GM23338 (cell line): Measurements from ENCODE around the gene DYSF. TPM values are rescaled to one million over a fixed set of nuclear protein-coding genes. Genes with fewer than 3 reads are reported as not detected.

Experiments
- ATAC-seq: fragments of 200-7000 bp; cut with Tn5 transposase; 3 replicates; pipeline ENCODE4 v1.9.1; 2020
- DNase-seq: peaks from one replicate; pipeline ENCODE4 v3.0.0-alpha.2; 2015; ENCODE audit warnings: low spot score
- H2AFZ ChIP-seq: fragments of 200-600 bp; sonication (generic); 2 replicates; pipeline ENCODE4 v1.8.0; 2016; ENCODE audit warnings: antibody characterized with exemption, mild to moderate bottlenecking, moderate library complexity
- H3F3A ChIP-seq: fragments of 200-600 bp; sonication (generic); replicated peaks from 2 replicates; pipeline ENCODE4 v1.8.0; 2017; ENCODE audit warnings: antibody characterized with exemption, mixed run types, low read depth
- H3K27ac ChIP-seq: fragments of 200-600 bp; sonication (generic); 2 replicates; pipeline ENCODE4 v1.6.1; 2016; ENCODE audit warnings: low read depth
- H3K27me3 ChIP-seq: fragments of 200-600 bp; sonication (generic); 2 replicates; pipeline ENCODE4 v1.8.0; 2016; ENCODE audit warnings: mild to moderate bottlenecking, mixed run types, moderate library complexity; ENCODE audit not compliant: insufficient read depth
- H3K36me3 ChIP-seq: fragments of 200-600 bp; sonication (generic); 2 replicates; pipeline ENCODE4 v1.8.0; 2016; ENCODE audit warnings: mild to moderate bottlenecking; ENCODE audit not compliant: insufficient read depth
- H3K4me1 ChIP-seq: fragments of 200-600 bp; sonication (generic); 2 replicates; pipeline ENCODE4 v1.8.0; 2016; ENCODE audit warnings: mild to moderate bottlenecking, moderate library complexity; ENCODE audit not compliant: insufficient read depth
- H3K4me2 ChIP-seq: fragments of 200-600 bp; sonication (generic); 2 replicates; pipeline ENCODE4 v1.7.1; 2017; ENCODE audit warnings: mixed run types
- H3K4me3 ChIP-seq: fragments of 200-600 bp; sonication (generic); 2 replicates; pipeline ENCODE4 v1.6.1; 2016; ENCODE audit warnings: mixed run types
- H3K79me2 ChIP-seq: fragments of 200-600 bp; sonication (generic); replicated peaks from 2 replicates; pipeline ENCODE4 v1.8.0; 2017; ENCODE audit warnings: mild to moderate bottlenecking; ENCODE audit not compliant: insufficient read depth
- H3K9me2 ChIP-seq: fragments of 200-600 bp; sonication (generic); 2 replicates; pipeline ENCODE4 v1.8.0; 2017; ENCODE audit not compliant: insufficient read depth
- H4K20me1 ChIP-seq: fragments of 200-600 bp; sonication (generic); replicated peaks from 2 replicates; pipeline ENCODE4 v1.8.0; 2017; ENCODE audit warnings: mild to moderate bottlenecking; ENCODE audit not compliant: insufficient read depth
- H3K27ac Mint-ChIP-seq: 2 replicates; pipeline ENCODE4 v1.8.0; 2020; ENCODE audit warnings: inconsistent platforms, mild to moderate bottlenecking, moderate library complexity, mixed read lengths
- H3K27me3 Mint-ChIP-seq: 3 replicates; pipeline ENCODE4 v1.8.0; 2022; ENCODE audit warnings: low read depth, mild to moderate bottlenecking, moderate library complexity, mixed read lengths, inconsistent platforms; ENCODE audit not compliant: insufficient read depth, poor library complexity
- H3K36me3 Mint-ChIP-seq: 3 replicates; pipeline ENCODE4 v1.8.0; 2021; ENCODE audit warnings: low read depth, mild to moderate bottlenecking, inconsistent platforms, moderate library complexity, mixed read lengths
- H3K4me1 Mint-ChIP-seq: 3 replicates; pipeline ENCODE4 v1.8.0; 2020; ENCODE audit warnings: mild to moderate bottlenecking, inconsistent platforms, mixed read lengths
- H3K4me3 Mint-ChIP-seq: 3 replicates; pipeline ENCODE4 v1.8.0; 2021; ENCODE audit warnings: moderate library complexity, mild to moderate bottlenecking, inconsistent platforms, mixed read lengths
- H3K9me3 Mint-ChIP-seq: 3 replicates; pipeline ENCODE4 v1.8.0; 2020; ENCODE audit warnings: moderate library complexity, mild to moderate bottlenecking, inconsistent platforms, mixed read lengths
- EZH2 ChIP-seq: fragments of 200-600 bp; sonication (generic); IDR thresholded peaks from one replicate; pipeline ENCODE4 v1.8.0; 2017; ENCODE audit warnings: antibody characterized with exemption, mild to moderate bottlenecking, low read depth; ENCODE audit not compliant: unreplicated experiment
- JUNB ChIP-seq: IDR thresholded peaks from one replicate; pipeline ENCODE4 v1.6.1; 2016; ENCODE audit warnings: antibody characterized with exemption; ENCODE audit not compliant: unreplicated experiment
- POLR2AphosphoS5 ChIP-seq: IDR thresholded peaks from 2 replicates; pipeline ENCODE4 v1.6.1; 2016; ENCODE audit warnings: antibody characterized with exemption, low read depth
- ZNF114 ChIP-seq: fragments of 250-450 bp; sonication (Bioruptor Pico); IDR thresholded peaks from 2 replicates; pipeline ENCODE4 v1.5.0; 2020; ENCODE audit warnings: mild to moderate bottlenecking, moderate library complexity
- polyA plus RNA-seq: library from polyadenylated mRNA; unstranded; fragments of >200 nt; fragmentation: Nextera tagmentation; extraction: Ambion mirVana; gene quantifications from 2 replicates; pipeline ENCODE4 v1.2.1, GENCODE V29; 2016
- total RNA-seq: library from RNA; depleted of rRNA; stranded (reverse); fragments of >200 nt; shearing (Covaris generic); gene quantifications from 2 replicates; pipeline ENCODE4 v1.2.3, GENCODE V29; 2014
- TF ChIP-seq, protein P1 (sequence below): IDR thresholded peaks from one replicate; pipeline ENCODE4 v1.6.1; 2018; ENCODE audit warnings: antibody characterized with exemption; ENCODE audit not compliant: unreplicated experiment
- TF ChIP-seq, protein P2 (sequence below): IDR thresholded peaks from 2 replicates; pipeline ENCODE4 v1.6.1; 2016; ENCODE audit warnings: antibody characterized with exemption

The DYSF gene
- total and polyA plus RNA-seq, 2 experiments from 2014 or later, result 7.3 to 21.3 TPM

DNA sequence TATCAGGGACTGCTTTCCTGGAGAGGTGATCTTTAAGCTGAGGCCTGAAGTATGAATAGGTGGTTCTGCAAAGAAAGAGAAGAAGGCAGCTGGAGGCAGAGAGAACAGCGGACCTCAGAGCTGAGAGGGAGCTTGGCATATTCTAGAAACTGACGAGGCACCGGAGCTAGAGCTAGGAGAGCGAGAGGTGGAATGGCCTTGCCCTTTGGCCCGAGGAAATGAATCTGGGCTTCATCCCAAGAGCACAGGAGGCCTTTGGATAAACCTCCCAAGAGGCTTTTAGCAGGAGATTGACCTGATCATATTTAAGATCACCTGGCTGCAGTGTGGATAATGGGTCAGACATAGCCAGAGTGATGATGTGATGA is 7.9 kb downstream of the DYSF start (continued):
- TF ChIP-seq, protein P1, sequence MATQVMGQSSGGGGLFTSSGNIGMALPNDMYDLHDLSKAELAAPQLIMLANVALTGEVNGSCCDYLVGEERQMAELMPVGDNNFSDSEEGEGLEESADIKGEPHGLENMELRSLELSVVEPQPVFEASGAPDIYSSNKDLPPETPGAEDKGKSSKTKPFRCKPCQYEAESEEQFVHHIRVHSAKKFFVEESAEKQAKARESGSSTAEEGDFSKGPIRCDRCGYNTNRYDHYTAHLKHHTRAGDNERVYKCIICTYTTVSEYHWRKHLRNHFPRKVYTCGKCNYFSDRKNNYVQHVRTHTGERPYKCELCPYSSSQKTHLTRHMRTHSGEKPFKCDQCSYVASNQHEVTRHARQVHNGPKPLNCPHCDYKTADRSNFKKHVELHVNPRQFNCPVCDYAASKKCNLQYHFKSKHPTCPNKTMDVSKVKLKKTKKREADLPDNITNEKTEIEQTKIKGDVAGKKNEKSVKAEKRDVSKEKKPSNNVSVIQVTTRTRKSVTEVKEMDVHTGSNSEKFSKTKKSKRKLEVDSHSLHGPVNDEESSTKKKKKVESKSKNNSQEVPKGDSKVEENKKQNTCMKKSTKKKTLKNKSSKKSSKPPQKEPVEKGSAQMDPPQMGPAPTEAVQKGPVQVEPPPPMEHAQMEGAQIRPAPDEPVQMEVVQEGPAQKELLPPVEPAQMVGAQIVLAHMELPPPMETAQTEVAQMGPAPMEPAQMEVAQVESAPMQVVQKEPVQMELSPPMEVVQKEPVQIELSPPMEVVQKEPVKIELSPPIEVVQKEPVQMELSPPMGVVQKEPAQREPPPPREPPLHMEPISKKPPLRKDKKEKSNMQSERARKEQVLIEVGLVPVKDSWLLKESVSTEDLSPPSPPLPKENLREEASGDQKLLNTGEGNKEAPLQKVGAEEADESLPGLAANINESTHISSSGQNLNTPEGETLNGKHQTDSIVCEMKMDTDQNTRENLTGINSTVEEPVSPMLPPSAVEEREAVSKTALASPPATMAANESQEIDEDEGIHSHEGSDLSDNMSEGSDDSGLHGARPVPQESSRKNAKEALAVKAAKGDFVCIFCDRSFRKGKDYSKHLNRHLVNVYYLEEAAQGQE, result no peak
- TF ChIP-seq, protein P2, sequence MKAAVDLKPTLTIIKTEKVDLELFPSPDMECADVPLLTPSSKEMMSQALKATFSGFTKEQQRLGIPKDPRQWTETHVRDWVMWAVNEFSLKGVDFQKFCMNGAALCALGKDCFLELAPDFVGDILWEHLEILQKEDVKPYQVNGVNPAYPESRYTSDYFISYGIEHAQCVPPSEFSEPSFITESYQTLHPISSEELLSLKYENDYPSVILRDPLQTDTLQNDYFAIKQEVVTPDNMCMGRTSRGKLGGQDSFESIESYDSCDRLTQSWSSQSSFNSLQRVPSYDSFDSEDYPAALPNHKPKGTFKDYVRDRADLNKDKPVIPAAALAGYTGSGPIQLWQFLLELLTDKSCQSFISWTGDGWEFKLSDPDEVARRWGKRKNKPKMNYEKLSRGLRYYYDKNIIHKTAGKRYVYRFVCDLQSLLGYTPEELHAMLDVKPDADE, result no peak
- TF ChIP-seq ZNF114 (CRISPR knock-in tag), result no peak

DNA sequence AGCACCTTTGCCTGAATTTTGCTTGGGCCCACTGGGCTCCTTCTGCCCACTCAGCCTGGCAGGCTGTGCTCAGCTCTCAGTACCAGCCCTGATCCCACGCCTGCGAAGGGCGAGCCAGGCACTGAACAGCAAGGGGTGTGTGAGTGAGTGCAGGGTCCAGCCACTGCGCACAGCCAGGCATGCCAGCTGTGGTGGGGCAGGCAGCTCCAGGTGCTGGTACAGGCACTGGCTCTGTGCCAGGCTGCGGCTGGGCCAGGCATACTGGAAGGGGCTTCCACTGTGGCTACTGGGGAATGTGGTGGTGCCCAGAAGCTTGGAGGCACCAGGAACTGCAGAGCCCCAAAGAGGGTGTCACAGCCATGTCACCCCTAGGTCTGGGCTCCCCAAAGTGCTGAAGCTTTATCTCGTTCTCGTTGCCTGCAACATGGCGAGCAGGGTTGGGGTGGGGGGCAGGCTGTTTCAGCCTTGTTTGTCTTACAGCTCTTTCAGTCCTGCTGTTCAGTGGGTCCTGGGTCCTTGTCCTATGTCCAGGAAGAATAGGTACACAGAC is 8.8 kb downstream of the DYSF start:
- Histone ChIP-seq H3K9me2 (no peaks in the 10 kb centered on the region; the same call in 1 of the 2 replicates), H3K36me3 (no peaks in the 10 kb centered on the region; the same call in 1 of the 2 replicates), H3K4me3 (no peak overlapping the region), H3K4me1 (peaks cover 22% of the 10 kb centered on the region), H3F3A (0 out of 2 replicates have a peak, but pooled peaks cover 2% of the 10 kb centered on the region), H2AFZ (no peak overlapping the region), H4K20me1 (no peaks in the 10 kb centered on the region; the same call in 1 of the 2 replicates), H3K79me2 (0 out of 2 replicates have a peak, but pooled peaks cover 2% of the 10 kb centered on the region), H3K27ac (no peak overlapping the region), H3K4me2 (no peak overlapping the region), H3K27me3 (peaks cover 45% of the 10 kb centered on the region)
- Mint-ChIP-seq H3K4me3 (no peak overlapping the region), H3K27ac (no peak overlapping the region), H3K36me3 (peaks cover 15% of the 10 kb centered on the region), H3K9me3 (peaks cover 12% of the 10 kb centered on the region; the same call in 2 of the 3 replicates), H3K27me3 (peaks cover 27% of the 10 kb centered on the region), H3K4me1 (peaks cover 30% of the 10 kb centered on the region)
- ATAC-seq, result no peak
- no peak for DNase-seq
- TF ChIP-seq, protein P2, result no peak
- TF ChIP-seq JUNB, result no peak
- TF ChIP-seq POLR2AphosphoS5, result no peak
- TF ChIP-seq EZH2, result no peak
